ENCODE data around the gene ZCCHC7.

ZCCHC7 gene

GRCh38 chr9:37311938-37312708 lies 191.7 kb downstream of the ZCCHC7 start:
- TF ChIP-seq POLR2AphosphoS5 (IDR thresholded peaks at IDR 0.05; ENCODE audit: low read depth, low read length) (no peak), SIN3A (IDR thresholded peaks at IDR 0.05; ENCODE audit: borderline replicate concordance, insufficient read depth, low read length) (no peak)
- TF ChIP-seq, protein P1, sequence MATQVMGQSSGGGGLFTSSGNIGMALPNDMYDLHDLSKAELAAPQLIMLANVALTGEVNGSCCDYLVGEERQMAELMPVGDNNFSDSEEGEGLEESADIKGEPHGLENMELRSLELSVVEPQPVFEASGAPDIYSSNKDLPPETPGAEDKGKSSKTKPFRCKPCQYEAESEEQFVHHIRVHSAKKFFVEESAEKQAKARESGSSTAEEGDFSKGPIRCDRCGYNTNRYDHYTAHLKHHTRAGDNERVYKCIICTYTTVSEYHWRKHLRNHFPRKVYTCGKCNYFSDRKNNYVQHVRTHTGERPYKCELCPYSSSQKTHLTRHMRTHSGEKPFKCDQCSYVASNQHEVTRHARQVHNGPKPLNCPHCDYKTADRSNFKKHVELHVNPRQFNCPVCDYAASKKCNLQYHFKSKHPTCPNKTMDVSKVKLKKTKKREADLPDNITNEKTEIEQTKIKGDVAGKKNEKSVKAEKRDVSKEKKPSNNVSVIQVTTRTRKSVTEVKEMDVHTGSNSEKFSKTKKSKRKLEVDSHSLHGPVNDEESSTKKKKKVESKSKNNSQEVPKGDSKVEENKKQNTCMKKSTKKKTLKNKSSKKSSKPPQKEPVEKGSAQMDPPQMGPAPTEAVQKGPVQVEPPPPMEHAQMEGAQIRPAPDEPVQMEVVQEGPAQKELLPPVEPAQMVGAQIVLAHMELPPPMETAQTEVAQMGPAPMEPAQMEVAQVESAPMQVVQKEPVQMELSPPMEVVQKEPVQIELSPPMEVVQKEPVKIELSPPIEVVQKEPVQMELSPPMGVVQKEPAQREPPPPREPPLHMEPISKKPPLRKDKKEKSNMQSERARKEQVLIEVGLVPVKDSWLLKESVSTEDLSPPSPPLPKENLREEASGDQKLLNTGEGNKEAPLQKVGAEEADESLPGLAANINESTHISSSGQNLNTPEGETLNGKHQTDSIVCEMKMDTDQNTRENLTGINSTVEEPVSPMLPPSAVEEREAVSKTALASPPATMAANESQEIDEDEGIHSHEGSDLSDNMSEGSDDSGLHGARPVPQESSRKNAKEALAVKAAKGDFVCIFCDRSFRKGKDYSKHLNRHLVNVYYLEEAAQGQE (IDR thresholded peaks at IDR 0.05; ENCODE audit: insufficient read depth in 1 of 2, low read depth in 2 of 2, low read length in 2 of 2), result no peak

DNA sequence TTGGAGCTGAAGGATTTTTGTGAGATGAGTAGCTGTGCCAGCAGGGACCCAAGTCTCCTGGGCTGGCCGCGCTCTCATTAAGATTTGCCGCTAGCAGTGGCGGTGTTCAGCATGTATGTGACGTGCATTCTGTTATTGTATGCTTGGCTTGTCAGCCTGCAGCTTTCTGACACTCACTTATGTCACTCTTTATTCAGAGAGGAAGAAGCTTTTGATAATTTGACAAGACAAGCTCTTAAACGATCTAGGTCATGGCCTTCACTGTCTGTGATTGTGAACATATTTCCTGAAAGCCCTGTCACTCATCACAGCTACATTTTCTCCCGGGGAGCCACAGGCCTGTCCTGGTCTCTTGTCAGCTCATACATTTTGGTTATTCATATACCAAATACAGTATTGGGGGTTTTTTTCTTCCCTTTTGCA lies 203.9 kb downstream of the ZCCHC7 start:
- no peak for TF ChIP-seq POLR2AphosphoS5 (IDR thresholded peaks at IDR 0.05; ENCODE audit: low read depth, low read length)
- TF ChIP-seq FOXP2 (optimal IDR thresholded peaks at IDR 0.05; ENCODE audit: borderline replicate concordance, extremely low read depth, extremely low read length, insufficient read depth), result no peak
- TF ChIP-seq, protein P1 (IDR thresholded peaks at IDR 0.05; ENCODE audit: insufficient read depth in 1 of 2, low read depth in 2 of 2, low read length in 2 of 2), result no peak
- TF ChIP-seq TAF1 (IDR thresholded peaks at IDR 0.05; ENCODE audit: borderline replicate concordance, insufficient read depth, low read length), result no peak
- TF ChIP-seq SIN3A (IDR thresholded peaks at IDR 0.05; ENCODE audit: borderline replicate concordance, insufficient read depth, low read length), result no peak

GRCh38 chr9:37324691-37325490 lies 204.5 kb downstream of the ZCCHC7 start:
- TF ChIP-seq, protein P1 (IDR thresholded peaks at IDR 0.05; ENCODE audit: insufficient read depth in 1 of 2, low read depth in 2 of 2, low read length in 2 of 2), result no peak
- no peak for TF ChIP-seq TAF1 (IDR thresholded peaks at IDR 0.05; ENCODE audit: borderline replicate concordance, insufficient read depth, low read length)
- TF ChIP-seq POLR2AphosphoS5 (IDR thresholded peaks at IDR 0.05; ENCODE audit: low read depth, low read length), result no peak
- TF ChIP-seq SIN3A (IDR thresholded peaks at IDR 0.05; ENCODE audit: borderline replicate concordance, insufficient read depth, low read length), result no peak
- TF ChIP-seq FOXP2 (optimal IDR thresholded peaks at IDR 0.05; ENCODE audit: borderline replicate concordance, extremely low read depth, extremely low read length, insufficient read depth), result no peak

DNA sequence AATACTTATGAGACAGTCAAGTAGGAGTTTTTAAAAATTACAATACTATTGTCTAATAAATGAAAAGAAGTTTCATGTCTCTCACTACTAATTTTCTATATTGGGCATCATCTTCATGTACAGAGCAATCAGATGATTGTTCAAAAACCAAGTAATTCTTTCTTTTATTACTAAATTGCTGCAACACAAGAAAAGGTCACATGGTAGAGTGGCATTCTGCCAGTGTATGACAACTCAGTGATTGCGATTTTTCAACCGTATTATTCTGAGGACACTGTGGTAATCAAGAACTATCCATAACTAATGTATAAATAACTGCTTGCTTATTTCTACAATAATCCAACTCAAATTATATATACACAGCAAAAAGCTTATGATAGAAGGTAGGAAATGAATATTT lies 205.4 kb downstream of the ZCCHC7 start:
- TF ChIP-seq POLR2AphosphoS5 (IDR thresholded peaks at IDR 0.05; ENCODE audit: low read depth, low read length), result no peak
- TF ChIP-seq SIN3A (IDR thresholded peaks at IDR 0.05; ENCODE audit: borderline replicate concordance, insufficient read depth, low read length), result no peak
- TF ChIP-seq, protein P1 (IDR thresholded peaks at IDR 0.05; ENCODE audit: insufficient read depth in 1 of 2, low read depth in 2 of 2, low read length in 2 of 2), result no peak
- no peak for TF ChIP-seq TAF1 (IDR thresholded peaks at IDR 0.05; ENCODE audit: borderline replicate concordance, insufficient read depth, low read length)
- TF ChIP-seq FOXP2 (optimal IDR thresholded peaks at IDR 0.05; ENCODE audit: borderline replicate concordance, extremely low read depth, extremely low read length, insufficient read depth), result no peak

All from PFSK-1 (cell line).